GM18909 (cell line): ENCODE results near the gene NCKAP5L.

ENCODE experiments used
- ATAC-seq: cut with Tn5 transposase; IDR thresholded peaks from one replicate; pipeline ENCODE4 v1.9.1; 2021; ENCODE audit warnings: mild to moderate bottlenecking; ENCODE audit not compliant: unreplicated experiment, poor library complexity

NCKAP5L gene

GRCh38 chr12:49803693-49804450 is 24.3 kb downstream of the NCKAP5L start:
- no peak for ATAC-seq

GRCh38 chr12:49801141-49802063 is 26.8 kb downstream of the NCKAP5L start:
- ATAC-seq: no peak

- ATAC-seq: no peak
Observed at GRCh38 chr12:49800421-49801140, 27.6 kb downstream of the NCKAP5L start.

GRCh38 chr12:49798934-49799333 is 29.3 kb downstream of the NCKAP5L start:
- ATAC-seq: no peak

- ATAC-seq: no peak
Observed at GRCh38 chr12:49798248-49798647, 30.0 kb downstream of the NCKAP5L start.

GRCh38 chr12:49797449-49797776 is 30.8 kb downstream of the NCKAP5L start:
- no peak for ATAC-seq

- ATAC-seq: no peak
Observed at GRCh38 chr12:49796606-49797448, 31.4 kb downstream of the NCKAP5L start.

GRCh38 chr12:49796155-49796554 is 32.1 kb downstream of the NCKAP5L start:
- ATAC-seq: no peak

GRCh38 chr12:49795654-49796105 is 32.5 kb downstream of the NCKAP5L start:
- no peak for ATAC-seq

- no peak for ATAC-seq
Observed at GRCh38 chr12:49794811-49795653, 33.2 kb downstream of the NCKAP5L start.

GRCh38 chr12:49794021-49794420 is 34.2 kb downstream of the NCKAP5L start:
- no peak for ATAC-seq

- no peak for ATAC-seq
Observed at GRCh38 chr12:49793620-49794019, 34.6 kb downstream of the NCKAP5L start.

- ATAC-seq: no peak
Observed at GRCh38 chr12:49792976-49793580, 35.1 kb downstream of the NCKAP5L start.

- ATAC-seq: no peak
Observed at GRCh38 chr12:49792181-49792970, 35.8 kb downstream of the NCKAP5L start.

- no peak for ATAC-seq
Observed at GRCh38 chr12:49791700-49792099, 36.5 kb downstream of the NCKAP5L start.

- no peak for ATAC-seq
Observed at GRCh38 chr12:49790741-49791555, 37.3 kb downstream of the NCKAP5L start.

- no peak for ATAC-seq
Observed at GRCh38 chr12:49789992-49790391, 38.2 kb downstream of the NCKAP5L start.
